ENCODE data around the gene LARP4B. TPM values are rescaled to one million over a fixed set of nuclear protein-coding genes. Genes with fewer than 3 reads are reported as not detected.

LARP4B gene
- total RNA-seq, 4 donors from 2014 or later: 51.2 to 60.8 (median 56.5) TPM

- no peak for TF ChIP-seq CTCF (IDR thresholded peaks at IDR 0.05; ENCODE audit: low read depth)
Observed at GRCh38 chr10:780536-781524, 150.7 kb downstream of the LARP4B start.

GRCh38 chr10:778626-779330, 152.7 kb downstream of the LARP4B start:
- no peak for TF ChIP-seq CTCF (IDR thresholded peaks at IDR 0.05; ENCODE audit: low read depth)

GRCh38 chr10:777913-778479, 153.5 kb downstream of the LARP4B start:
- TF ChIP-seq CTCF (IDR thresholded peaks at IDR 0.05; ENCODE audit: low read depth): no peak

GRCh38 chr10:776772-777171, 154.7 kb downstream of the LARP4B start:
- TF ChIP-seq CTCF (IDR thresholded peaks at IDR 0.05; ENCODE audit: low read depth): no peak

GRCh38 chr10:775245-776075, 156.0 kb downstream of the LARP4B start:
- TF ChIP-seq CTCF (IDR thresholded peaks at IDR 0.05; ENCODE audit: low read depth): no peak

GRCh38 chr10:774661-775244, 156.8 kb downstream of the LARP4B start:
- no peak for TF ChIP-seq CTCF (IDR thresholded peaks at IDR 0.05; ENCODE audit: low read depth)

All from subcutaneous adipose tissue (tissue), 4 donors.